Tibial nerve (tissue), 4 donors: ENCODE results near the gene SMYD3. TPM values are rescaled to one million over a fixed set of nuclear protein-coding genes. Genes with fewer than 3 reads are reported as not detected.

Source experiments
- DNase-seq, 2 donors: peaks; one replicate each; pipeline ENCODE4 v3.0.0-alpha.2; 2019; ENCODE audit warnings: low spot score in 2 of 2
- H3K27ac ChIP-seq, 4 donors: fragments of 200-600 bp; sonication (generic) in 3 of 4; one replicate each; pipeline ENCODE4 v1.5.1; 2017 to 2019; ENCODE audit warnings: mild to moderate bottlenecking in 1 of 4
- H3K27me3 ChIP-seq, 2 donors: fragments of 200-600 bp; sonication (generic) in 1 of 2; one replicate each; pipeline versions ENCODE4 v1.5.1 to v1.6.0; 2017 to 2019
- H3K36me3 ChIP-seq, 3 donors: fragments of 200-600 bp; sonication (generic); one replicate each; pipeline ENCODE4 v1.5.1; 2018 to 2019
- H3K4me1 ChIP-seq, 4 donors: fragments of 200-600 bp; sonication (generic) in 3 of 4; one replicate each; pipeline ENCODE4 v1.5.1; 2017 to 2019
- H3K4me3 ChIP-seq, 4 donors: fragments of 200-600 bp; sonication (generic) in 3 of 4; one replicate each; pipeline ENCODE4 v1.5.1; 2017 to 2019; ENCODE audit warnings: mild to moderate bottlenecking in 1 of 4, moderate library complexity in 1 of 4
- H3K9me3 ChIP-seq, 4 donors: fragments of 200-600 bp; sonication (generic) in 3 of 4; one replicate each; pipeline ENCODE4 v1.5.1; 2017 to 2019
- EP300 ChIP-seq, 2 donors: sonication (generic); formaldehyde crosslinking; IDR thresholded peaks; one replicate each; pipeline ENCODE4 v1.6.1; 2017; ENCODE audit warnings: antibody characterized with exemption in 2 of 2, mild to moderate bottlenecking in 1 of 2
- POLR2A ChIP-seq, 2 donors: fragments of 450-650 bp; IDR thresholded peaks; one replicate each; pipeline ENCODE4 v1.6.1; 2017; ENCODE audit warnings: antibody characterized with exemption in 2 of 2, mild to moderate bottlenecking in 2 of 2, moderate library complexity in 2 of 2
- WGBS, 2 donors: methylation state at CpG; one replicate each; pipeline ENCODE4 v1.1.5; 2018; 5-methylcytosine and 5-hydroxymethylcytosine counted together
- total RNA-seq, 4 donors: library from RNA; depleted of rRNA; stranded (reverse); fragments of >200 nt; gene quantifications; one replicate each; pipeline ENCODE4 v1.1.0, GENCODE V29; 2016
- TF ChIP-seq, protein P1 (sequence below), 5 experiments: fragments of 200-600 bp in 3 of 5; fragments of 450-650 bp in 2 of 5; sonication (generic) in 3 of 5; IDR thresholded peaks; one replicate each; pipeline ENCODE4 v1.5.1; 2016 to 2019; ENCODE audit warnings: antibody characterized with exemption in 5 of 5, mild to moderate bottlenecking in 3 of 5, moderate library complexity in 2 of 5

Gene SMYD3
- total RNA-seq, 4 donors from 2014 or later = 22.2 to 30.3 (median 27.0) TPM

DNA sequence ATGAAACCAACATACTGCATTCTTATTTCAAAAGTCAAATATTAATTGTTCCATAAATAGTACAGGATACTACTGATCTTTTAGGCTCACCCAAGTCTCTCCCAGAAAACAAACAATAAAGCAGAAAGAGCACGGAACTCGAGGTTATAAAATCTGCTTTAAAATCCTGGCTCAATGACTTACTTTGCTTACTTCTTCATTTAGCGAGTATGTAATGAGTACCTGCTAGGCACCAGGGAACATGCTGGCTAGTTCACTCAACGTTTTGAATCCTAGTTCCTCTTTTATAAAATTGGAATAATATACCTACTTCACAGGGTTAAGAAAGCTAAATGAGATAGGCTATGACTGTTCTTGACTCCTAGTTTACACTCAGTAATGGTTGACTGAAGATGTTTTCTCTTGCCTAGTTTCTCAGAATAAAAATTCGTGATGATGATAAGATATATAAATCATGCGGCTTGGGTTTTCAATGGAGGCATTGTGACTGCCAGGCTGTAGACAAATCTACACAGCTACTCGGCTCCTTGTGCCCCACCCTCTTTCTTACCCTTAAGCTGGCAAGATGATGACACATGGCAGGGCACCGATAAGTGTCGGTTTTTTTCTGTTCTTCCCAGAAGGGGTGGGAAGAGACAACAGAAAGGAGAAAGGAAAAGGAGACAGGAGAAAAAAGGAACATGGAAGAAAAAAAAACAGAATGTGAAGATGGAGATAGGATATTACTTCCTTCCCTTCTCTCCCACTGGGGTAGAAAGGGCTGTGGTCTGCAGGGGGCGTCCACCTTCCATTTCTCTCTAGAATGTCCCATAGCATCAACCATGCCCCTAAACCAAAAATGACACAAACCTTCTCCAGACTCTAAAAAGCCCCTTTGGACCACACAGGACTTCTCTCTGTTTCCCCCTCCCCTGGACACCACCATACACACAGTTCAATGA, 507.1 kb downstream of the SMYD3 start:
- Histone ChIP-seq H3K36me3 (no peaks in the 10 kb centered on the region), H3K4me3 (no peak overlapping the region), H3K27me3 (no peaks in the 10 kb centered on the region), H3K27ac (no peak overlapping the region), H3K4me1 (no peaks in the 10 kb centered on the region), H3K9me3 (no peaks in the 10 kb centered on the region)
- TF ChIP-seq, protein P1, sequence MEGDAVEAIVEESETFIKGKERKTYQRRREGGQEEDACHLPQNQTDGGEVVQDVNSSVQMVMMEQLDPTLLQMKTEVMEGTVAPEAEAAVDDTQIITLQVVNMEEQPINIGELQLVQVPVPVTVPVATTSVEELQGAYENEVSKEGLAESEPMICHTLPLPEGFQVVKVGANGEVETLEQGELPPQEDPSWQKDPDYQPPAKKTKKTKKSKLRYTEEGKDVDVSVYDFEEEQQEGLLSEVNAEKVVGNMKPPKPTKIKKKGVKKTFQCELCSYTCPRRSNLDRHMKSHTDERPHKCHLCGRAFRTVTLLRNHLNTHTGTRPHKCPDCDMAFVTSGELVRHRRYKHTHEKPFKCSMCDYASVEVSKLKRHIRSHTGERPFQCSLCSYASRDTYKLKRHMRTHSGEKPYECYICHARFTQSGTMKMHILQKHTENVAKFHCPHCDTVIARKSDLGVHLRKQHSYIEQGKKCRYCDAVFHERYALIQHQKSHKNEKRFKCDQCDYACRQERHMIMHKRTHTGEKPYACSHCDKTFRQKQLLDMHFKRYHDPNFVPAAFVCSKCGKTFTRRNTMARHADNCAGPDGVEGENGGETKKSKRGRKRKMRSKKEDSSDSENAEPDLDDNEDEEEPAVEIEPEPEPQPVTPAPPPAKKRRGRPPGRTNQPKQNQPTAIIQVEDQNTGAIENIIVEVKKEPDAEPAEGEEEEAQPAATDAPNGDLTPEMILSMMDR (IDR thresholded peaks at IDR 0.05) = no peak
- no peak for TF ChIP-seq POLR2A (IDR thresholded peaks at IDR 0.05)
- TF ChIP-seq EP300 (IDR thresholded peaks at IDR 0.05) = no peak
- 62 to 64% methylated on average over 10 of the region's 10 CpGs for WGBS, 2 donors
- DNase-seq = no peak

DNA sequence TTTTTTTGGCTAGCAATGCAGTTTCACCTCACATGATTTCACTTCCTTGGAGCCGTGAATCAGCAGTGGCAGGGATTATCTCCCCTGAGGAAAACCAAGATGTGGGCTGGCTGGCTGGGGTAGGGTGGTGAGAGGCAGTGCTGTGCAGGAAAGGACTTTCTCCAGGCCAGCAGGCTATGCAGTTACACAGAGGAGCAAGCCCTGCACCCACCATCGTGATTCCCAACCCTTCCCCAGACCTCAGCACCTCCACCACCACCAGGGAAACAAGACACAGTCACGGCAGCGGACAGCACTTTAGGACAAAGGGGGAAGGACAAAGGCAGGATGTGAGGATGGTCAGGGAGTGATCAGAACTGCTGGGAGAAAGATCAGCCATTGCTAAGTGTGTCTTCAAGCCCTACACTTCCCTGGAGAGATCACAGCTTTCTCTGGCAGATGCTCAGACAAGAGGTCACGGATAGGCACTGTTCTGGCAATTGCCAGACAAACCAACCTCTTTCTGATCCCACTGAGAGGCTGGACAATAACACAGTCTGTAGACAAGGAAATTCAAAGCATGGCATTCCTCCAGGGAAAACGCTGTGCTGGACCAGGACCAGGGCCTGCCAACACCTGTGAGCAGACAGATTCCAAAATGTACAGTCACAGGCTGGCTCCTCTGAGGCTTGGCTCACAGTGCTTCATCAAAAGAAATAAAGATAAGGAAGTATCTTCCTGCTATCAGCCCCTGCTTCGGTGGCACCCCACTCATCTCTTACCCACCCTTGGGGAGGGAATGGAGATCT, 509.4 kb downstream of the SMYD3 start:
- Histone ChIP-seq H3K4me1 (no peaks in the 10 kb centered on the region), H3K9me3 (no peaks in the 10 kb centered on the region), H3K27ac (no peak overlapping the region), H3K36me3 (no peaks in the 10 kb centered on the region), H3K4me3 (no peak overlapping the region), H3K27me3 (no peaks in the 10 kb centered on the region)
- 62 to 79% methylated on average over 7 of the region's 7 CpGs for WGBS, 2 donors
- TF ChIP-seq, protein P1 (IDR thresholded peaks at IDR 0.05) = no peak
- TF ChIP-seq EP300 (IDR thresholded peaks at IDR 0.05) = no peak
- no peak for DNase-seq

DNA sequence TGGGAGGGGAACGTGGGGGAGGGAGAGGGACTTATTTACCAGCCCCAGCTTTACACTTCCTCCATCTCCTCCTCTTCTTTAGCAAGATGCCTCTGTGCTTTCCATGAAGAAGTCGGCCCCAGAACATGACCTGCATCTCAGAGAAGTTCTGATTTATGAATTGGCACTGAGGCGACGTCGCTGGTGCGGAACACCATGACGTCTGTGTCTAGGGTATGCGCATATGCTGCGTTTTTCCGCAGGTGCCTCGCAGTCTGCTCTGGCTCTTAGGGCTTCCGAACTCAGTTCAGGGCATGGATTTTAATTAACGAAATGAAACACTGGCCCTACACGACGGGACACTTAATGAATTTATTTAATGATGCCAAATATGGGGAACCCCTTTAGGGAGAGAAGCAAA, 510.3 kb downstream of the SMYD3 start:
- DNase-seq = no peak
- TF ChIP-seq EP300 (IDR thresholded peaks at IDR 0.05) = no peak
- no peaks in the 10 kb centered on the region for H3K36me3 ChIP-seq
- 79 to 83% methylated on average over 15 of the region's 15 CpGs for WGBS, 2 donors
- no peaks in the 10 kb centered on the region for H3K9me3 ChIP-seq
- H3K27ac ChIP-seq = no peak overlapping the region
- H3K4me1 ChIP-seq = no peaks in the 10 kb centered on the region
- H3K27me3 ChIP-seq = no peaks in the 10 kb centered on the region
- no peak overlapping the region for H3K4me3 ChIP-seq

DNA sequence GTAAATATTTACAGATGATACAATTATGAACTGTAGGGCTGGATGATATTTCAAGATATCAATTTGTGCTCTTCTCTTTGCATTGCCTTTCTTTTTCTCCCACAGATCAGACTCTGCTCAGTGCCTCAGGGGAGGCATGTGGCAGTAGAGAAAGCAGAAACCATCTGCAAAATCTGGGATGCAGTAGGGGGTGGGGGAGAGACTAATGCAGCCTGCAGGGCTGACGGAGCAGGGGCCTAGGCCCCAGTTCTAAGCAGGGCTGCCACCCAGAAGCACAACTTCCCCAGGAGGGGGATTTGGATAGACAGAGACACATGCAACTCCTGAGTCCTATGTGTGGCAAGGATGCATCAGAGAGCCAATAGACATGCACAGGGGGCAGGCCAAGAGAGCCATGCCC, 511.6 kb downstream of the SMYD3 start:
- no peak for DNase-seq
- Histone ChIP-seq H3K4me1 (no peaks in the 10 kb centered on the region), H3K9me3 (no peaks in the 10 kb centered on the region), H3K4me3 (no peak overlapping the region), H3K27ac (no peak overlapping the region), H3K36me3 (no peaks in the 10 kb centered on the region), H3K27me3 (no peaks in the 10 kb centered on the region)
- TF ChIP-seq EP300 (IDR thresholded peaks at IDR 0.05) (no peak), POLR2A (IDR thresholded peaks at IDR 0.05) (no peak)
- TF ChIP-seq, protein P1 (IDR thresholded peaks at IDR 0.05) = no peak
- WGBS, 2 donors = 70 to 80% methylated on average over 1 of the region's 1 CpG

DNA sequence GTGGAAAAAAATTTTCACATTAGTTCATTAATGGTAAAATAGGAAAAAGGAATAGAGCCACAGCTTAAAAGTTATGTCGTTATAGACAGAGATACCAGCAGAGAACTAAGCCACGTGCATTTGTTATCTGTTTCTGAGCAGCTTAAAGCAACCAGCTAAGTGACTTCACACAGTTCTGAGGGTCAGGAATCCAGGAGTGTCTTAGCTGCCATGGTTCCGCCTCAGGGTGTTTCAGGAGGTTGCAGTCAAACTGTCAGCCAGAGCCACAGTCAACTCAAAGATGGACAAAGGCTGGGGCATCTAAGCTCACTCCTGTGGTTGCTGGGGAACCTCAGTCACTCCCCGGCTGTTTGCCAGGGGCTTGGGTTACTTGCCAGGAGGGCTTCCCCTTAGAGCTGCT, 515.8 kb downstream of the SMYD3 start:
- Histone ChIP-seq H3K9me3 (no peaks in the 10 kb centered on the region), H3K4me1 (no peaks in the 10 kb centered on the region), H3K4me3 (no peak overlapping the region), H3K36me3 (no peaks in the 10 kb centered on the region), H3K27me3 (no peaks in the 10 kb centered on the region), H3K27ac (no peak overlapping the region)
- TF ChIP-seq POLR2A (IDR thresholded peaks at IDR 0.05) (no peak), EP300 (IDR thresholded peaks at IDR 0.05) (no peak)
- TF ChIP-seq, protein P1 (IDR thresholded peaks at IDR 0.05) = no peak
- WGBS, 2 donors = 82 to 91% methylated on average over 4 of the region's 4 CpGs
- DNase-seq = no peak
